Upper lobe of left lung (tissue), 4 donors: Measurements from ENCODE around the gene GNB1L.

ENCODE experiments used
- CTCF ChIP-seq, 6 experiments: fragments of 450-650 bp in 4 of 6; fragments of 200-600 bp in 2 of 6; sonication (generic) in 2 of 6; IDR thresholded peaks; one replicate each; pipeline ENCODE4 v1.5.1; 2016 to 2019; ENCODE audit warnings: antibody characterized with exemption in 6 of 6
- POLR2A ChIP-seq, 4 donors: fragments of 450-650 bp; IDR thresholded peaks; one replicate each; pipeline ENCODE4 v1.5.1; 2016 to 2017; ENCODE audit warnings: antibody characterized with exemption in 4 of 4, mild to moderate bottlenecking in 2 of 4
- POLR2AphosphoS5 ChIP-seq, 2 donors: sonication (generic); formaldehyde crosslinking; IDR thresholded peaks; one replicate each; pipeline ENCODE4 v1.5.1; 2017; ENCODE audit warnings: antibody characterized with exemption in 2 of 2

- TF ChIP-seq CTCF (IDR thresholded peaks at IDR 0.05) (no peak), POLR2AphosphoS5 (IDR thresholded peaks at IDR 0.05) (no peak), POLR2A (IDR thresholded peaks at IDR 0.05) (no peak)
Measured at GRCh38 chr22:19786959-19787848, 67.5 kb downstream of the GNB1L start.
